A549 (cell line): ENCODE data around the gene USP25. TPM values are rescaled to one million over a fixed set of nuclear protein-coding genes. Genes with fewer than 3 reads are reported as not detected.

Source experiments
- ATAC-seq, 2 experiments: fragments of 200-7000 bp in 1 of 2; fragments of >200 bp in 1 of 2; cut with Nextera tagmentation in 1 of 2; cut with Tn5 transposase in 1 of 2; 3 replicates each; pipeline versions ENCODE4 v1.8.0 to v1.9.1; 2018 to 2020; ENCODE audit warnings: mild to moderate bottlenecking in 1 of 2, moderate library complexity in 1 of 2
- CTCF ChIA-PET: fragments of 300-600 bp; sonication (Branson Sonifier 250); formaldehyde crosslinking; extraction: SDS; loops from one replicate; lab custom pipeline; 2021; ENCODE audit warnings: antibody characterized with exemption, inconsistent platforms; lab: Yijun Ruan, JAX
- POLR2A ChIA-PET: fragments of 350-600 bp; formaldehyde crosslinking; extraction: SDS; loops from one replicate; lab custom pipeline; 2021; ENCODE audit warnings: antibody characterized with exemption, inconsistent platforms; lab: Yijun Ruan, JAX
- DNase-seq, 2 experiments: peaks; one replicate each; pipeline versions ENCODE4 v3.0.0 to v3.0.0-alpha.2; 2011 to 2016; ENCODE audit warnings: low read depth in 1 of 2, low spot score in 1 of 2
- FAIRE-seq: peaks from 2 replicates; lab custom pipeline; 2011; peaks lifted over from hg19 to GRCh38; lab: Jason Lieb, UNC
- H3K27ac ChIP-seq, 2 experiments: fragments of >200 bp; sonication (Bioruptor Twin); formaldehyde crosslinking; 3 replicates each; pipeline ENCODE4 v1.5.1; 2016 to 2017
- H3K4me1 ChIP-seq: fragments of >200 bp; sonication (Bioruptor Twin); formaldehyde crosslinking; 3 replicates; pipeline ENCODE4 v1.6.1; 2016
- H3K4me2 ChIP-seq: fragments of >200 bp; sonication (Bioruptor Twin); formaldehyde crosslinking; 3 replicates; pipeline ENCODE4 v1.6.1; 2016
- H3K4me3 ChIP-seq: fragments of >200 bp; sonication (Bioruptor Twin); formaldehyde crosslinking; 3 replicates; pipeline ENCODE4 v1.5.1; 2016
- H3K9me3 ChIP-seq: fragments of >200 bp; sonication (Bioruptor Twin); formaldehyde crosslinking; 3 replicates; pipeline ENCODE4 v1.6.1; 2016
- BCL3 ChIP-seq: fragments of >200 bp; sonication (Bioruptor Twin); formaldehyde crosslinking; IDR thresholded peaks from 3 replicates; pipeline ENCODE4 v1.6.1; 2016
- BHLHE40 ChIP-seq: IDR thresholded peaks from 2 replicates; pipeline ENCODE4 v1.6.1; 2012; ENCODE audit warnings: low read depth, low read length, inconsistent platforms
- CBX2 ChIP-seq: fragments of 200-600 bp; sonication (generic); IDR thresholded peaks from 2 replicates; pipeline ENCODE4 v1.6.1; 2016; ENCODE audit warnings: low read depth, mild to moderate bottlenecking, borderline replicate concordance
- CEBPB ChIP-seq, 2 experiments: fragments of >200 bp in 1 of 2; sonication (Bioruptor Twin) in 1 of 2; formaldehyde crosslinking in 1 of 2; IDR thresholded peaks; 2 replicates each; pipeline ENCODE4 v1.6.1; 2012 to 2016
- CTCF ChIP-seq: fragments of >200 bp; sonication (Bioruptor Twin); formaldehyde crosslinking; IDR thresholded peaks from 3 replicates; pipeline ENCODE4 v1.5.1; 2016
- EHF ChIP-seq: fragments of 250-450 bp; sonication (Bioruptor Pico); IDR thresholded peaks from 2 replicates; pipeline ENCODE4 v1.5.0; 2020; ENCODE audit warnings: mild to moderate bottlenecking
- EHMT2 ChIP-seq: fragments of 200-600 bp; sonication (generic); IDR thresholded peaks from 2 replicates; pipeline ENCODE4 v1.6.1; 2016; ENCODE audit warnings: antibody characterized with exemption, low read depth, mild to moderate bottlenecking, moderate library complexity
- ESRRA ChIP-seq: fragments of 150-350 bp; IDR thresholded peaks from 2 replicates; pipeline ENCODE4 v1.6.1; 2014; ENCODE audit warnings: mild to moderate bottlenecking, low read length, borderline replicate concordance
- FOSB ChIP-seq: fragments of 250-450 bp; sonication (Bioruptor Pico); IDR thresholded peaks from 2 replicates; pipeline ENCODE4 v1.5.0; 2020; ENCODE audit warnings: mild to moderate bottlenecking, moderate library complexity
- FOXS1 ChIP-seq: fragments of 250-450 bp; sonication (Bioruptor Pico); IDR thresholded peaks from 2 replicates; pipeline ENCODE4 v1.5.0; 2020; ENCODE audit warnings: mild to moderate bottlenecking, moderate library complexity
- HDAC2 ChIP-seq: fragments of 200-600 bp; sonication (generic); IDR thresholded peaks from 2 replicates; pipeline ENCODE4 v1.6.1; 2016
- HES2 ChIP-seq: fragments of >200 bp; sonication (Bioruptor Twin); formaldehyde crosslinking; IDR thresholded peaks from 2 replicates; pipeline ENCODE4 v1.6.1; 2016
- HMGXB4 ChIP-seq: fragments of 250-450 bp; sonication (Bioruptor Pico); IDR thresholded peaks from 2 replicates; pipeline ENCODE4 v1.5.0; 2021; ENCODE audit warnings: mild to moderate bottlenecking, moderate library complexity, borderline replicate concordance
- HOXA7 ChIP-seq: fragments of 250-450 bp; sonication (Bioruptor Pico); IDR thresholded peaks from 2 replicates; pipeline ENCODE4 v1.5.0; 2020; ENCODE audit warnings: mild to moderate bottlenecking, moderate library complexity
- HOXB5 ChIP-seq: fragments of 250-450 bp; sonication (Bioruptor Pico); IDR thresholded peaks from 2 replicates; pipeline ENCODE4 v1.5.0; 2020; ENCODE audit warnings: mild to moderate bottlenecking, moderate library complexity
- JUN ChIP-seq, 2 experiments: fragments of >200 bp; sonication (Bioruptor Twin); formaldehyde crosslinking; IDR thresholded peaks; 2 replicates in 1 of 2; 3 replicates in 1 of 2; pipeline ENCODE4 v1.6.1; 2016 to 2017
- KDM5A ChIP-seq: fragments of 200-600 bp; sonication (generic); IDR thresholded peaks from 2 replicates; pipeline ENCODE4 v1.6.1; 2016; ENCODE audit warnings: antibody characterized with exemption, mild to moderate bottlenecking
- MAFK ChIP-seq: fragments of 450-650 bp; IDR thresholded peaks from 2 replicates; pipeline ENCODE4 v1.6.1; 2014; ENCODE audit not compliant: partially characterized antibody
- MAX ChIP-seq: IDR thresholded peaks from 2 replicates; pipeline ENCODE4 v1.6.1; 2012
- MAZ ChIP-seq: fragments of 150-350 bp; IDR thresholded peaks from 2 replicates; pipeline ENCODE4 v1.6.1; 2014; ENCODE audit warnings: antibody characterized with exemption, low read depth, low read length, borderline replicate concordance
- MYC ChIP-seq: IDR thresholded peaks from 2 replicates; pipeline ENCODE4 v1.6.1; 2012; ENCODE audit warnings: mild to moderate bottlenecking, inconsistent platforms, low read length, improper control_type of control experiment, borderline replicate concordance
- PBX3 ChIP-seq: IDR thresholded peaks from 2 replicates; pipeline ENCODE4 v1.6.1; 2012
- PHF8 ChIP-seq: fragments of 200-600 bp; sonication (generic); IDR thresholded peaks from 2 replicates; pipeline ENCODE4 v1.6.1; 2016; ENCODE audit warnings: low read depth, mild to moderate bottlenecking, antibody characterized with exemption, moderate library complexity, borderline replicate concordance
- POLR2A ChIP-seq: IDR thresholded peaks from 2 replicates; pipeline ENCODE4 v1.6.1; 2012; ENCODE audit warnings: mild to moderate bottlenecking, low read length
- POLR2AphosphoS2 ChIP-seq: conservative IDR thresholded peaks from 2 replicates; pipeline ENCODE4 v1.6.1; 2012; ENCODE audit warnings: low read length, improper control_type of control experiment, inconsistent platforms
- REST ChIP-seq: fragments of 200-600 bp; sonication (generic); IDR thresholded peaks from 2 replicates; pipeline ENCODE4 v1.6.1; 2016; ENCODE audit warnings: antibody characterized with exemption, mild to moderate bottlenecking, moderate library complexity
- SMC3 ChIP-seq: fragments of >200 bp; sonication (Bioruptor Twin); formaldehyde crosslinking; IDR thresholded peaks from 3 replicates; pipeline ENCODE4 v1.6.1; 2018; ENCODE audit warnings: inconsistent platforms
- TP53 ChIP-seq: fragments of 250-450 bp; sonication (Bioruptor Pico); IDR thresholded peaks from 2 replicates; pipeline ENCODE4 v1.5.0; 2021; ENCODE audit warnings: mild to moderate bottlenecking, moderate library complexity
- ZNF302 ChIP-seq: fragments of 250-450 bp; sonication (Bioruptor Pico); IDR thresholded peaks from 2 replicates; pipeline ENCODE4 v1.9.0; 2021; ENCODE audit warnings: inconsistent platforms, mild to moderate bottlenecking, moderate library complexity
- WGBS: methylation state at CpG from one replicate; pipeline ENCODE4 v1.1.6; 2017; ENCODE audit errors: missing lambda C conversion rate; 5-methylcytosine and 5-hydroxymethylcytosine counted together
- polyA minus RNA-seq: library from RNA; depleted of rRNA, polyadenylated mRNA; stranded (reverse); fragments of >200 nt; gene quantifications from 2 replicates; pipeline ENCODE4 v1.2.3, GENCODE V29; 2011; rRNA and poly(A)+ RNA removed
- polyA plus RNA-seq, 4 experiments: library from polyadenylated mRNA; depleted of rRNA in 3 of 4; stranded (reverse); fragments of >200 nt; fragmentation: RNase III in 1 of 4; extraction: RNeasy Plus Mini Kit Qiagen cat#74134 plus additional on column Dnase treatment in 1 of 4; gene quantifications; 2 replicates in 3 of 4; 3 replicates in 1 of 4; pipeline ENCODE4 v1.2.3, GENCODE V29; 2011 to 2017

The USP25 gene
- 32.2 and 33.5 TPM in 2 replicates for polyA plus RNA-seq (2011; rRNA removed)
- 3.9 and 4.7 TPM in 2 replicates for polyA plus RNA-seq (2012; cell fraction: cytosol; rRNA removed)
- polyA plus RNA-seq (2012; cell fraction: nucleus; rRNA removed): 1.9 and 3.2 TPM in 2 replicates
- polyA plus RNA-seq (2017; fragmentation: RNase III; extraction: RNeasy Plus Mini Kit Qiagen cat#74134 plus additional on column Dnase treatment): 14.5 to 18.1 TPM (median 15.3 TPM) in 3 replicates
- 34.9 and 40.2 TPM in 2 replicates for polyA minus RNA-seq

GRCh38 chr21:15729674-15730483, at the start of gene USP25:
TSS of gene USP25 (plus strand) at chr21:15729982. CDS start at chr21:15730394, 412 bp downstream.
- Histone ChIP-seq H3K4me1 (peaks cover 19% of the 10 kb centered on the region; the same call in 2 of the 3 replicates), H3K4me3 (peak within 1 kb of the TSS; percentile 85), H3K27ac (peak within 1 kb of the TSS; percentile 98 to 100), H3K9me3 (no peaks in the 10 kb centered on the region), H3K4me2 (peak within 1 kb of the TSS; percentile 97)
- ATAC-seq: peak; percentile 88 to 94
- ChIA-PET POLR2A (interaction anchor here (1.2 kb wide), 1 partner anchor 33 kb away, joined by 6 read pairs; no protein-coding TSS in a partner anchor), CTCF (interaction anchor here (0.8 to 1.1 kb wide), 4 partner anchors 22 to 99 kb away, joined by 3 to 4 read pairs (median 3); no protein-coding TSS in a partner anchor)
- FAIRE-seq: no peak
- peak; percentile 56 to 80 for DNase-seq
- no CpG with 5 or more reads among the region's 123 CpGs for WGBS
- TF ChIP-seq HOXA7 (CRISPR knock-in tag): no peak
- TF ChIP-seq FOXS1 (CRISPR knock-in tag): no peak
- TF ChIP-seq EHF (CRISPR knock-in tag): no peak
- no peak for TF ChIP-seq EHMT2
- peak; percentile 71 to 91; a peak in 4 of 5 replicates for TF ChIP-seq JUN (IDR thresholded peaks at IDR 0.05)
- TF ChIP-seq CEBPB (IDR thresholded peaks at IDR 0.05): no peak
- TF ChIP-seq HES2: no peak
- no peak for TF ChIP-seq BHLHE40
- TF ChIP-seq HMGXB4 (CRISPR knock-in tag): no peak
- no peak for TF ChIP-seq REST
- TF ChIP-seq PBX3: no peak
- TF ChIP-seq POLR2AphosphoS2: no peak
- TF ChIP-seq MAZ: no peak
- peak; percentile 51 for TF ChIP-seq MAX
- TF ChIP-seq MYC: no peak
- TF ChIP-seq BCL3: 0 out of 3 replicates have a peak, but pooled peaks have one; percentile 62
- TF ChIP-seq HOXB5 (CRISPR knock-in tag): no peak
- TF ChIP-seq CTCF: peak; percentile 40; the same call in 2 of the 3 replicates
- no peak for TF ChIP-seq CBX2
- TF ChIP-seq KDM5A: no peak
- no peak for TF ChIP-seq ESRRA
- TF ChIP-seq FOSB (CRISPR knock-in tag): no peak
- peak; percentile 89 for TF ChIP-seq POLR2A
- TF ChIP-seq PHF8: peak; percentile 52; the same call in 1 of the 2 replicates
- no peak for TF ChIP-seq ZNF302 (CRISPR knock-in tag)
- TF ChIP-seq TP53 (CRISPR knock-in tag): no peak
- no peak for TF ChIP-seq MAFK
- no peak for TF ChIP-seq SMC3
- no peak for TF ChIP-seq HDAC2
